MM.1S (cell line): Measurements from ENCODE around the gene MOCS1.

Experiments
- DNase-seq: peaks from one replicate; pipeline ENCODE4 v3.0.0-alpha.2; 2015
- H2AFZ ChIP-seq: fragments of 300-600 bp; sonication (generic); 2 replicates; pipeline ENCODE4 v1.6.0; 2016; ENCODE audit warnings: antibody characterized with exemption, low read length
- H3F3A ChIP-seq: fragments of 300-600 bp; sonication (generic); 2 replicates; pipeline ENCODE4 v1.6.1; 2016; ENCODE audit warnings: mild to moderate bottlenecking, antibody characterized with exemption, low read length, moderate library complexity, mixed read lengths; ENCODE audit not compliant: insufficient read depth
- H3K27ac ChIP-seq: fragments of 300-600 bp; sonication (generic); 2 replicates; pipeline ENCODE4 v1.5.1; 2016; ENCODE audit warnings: mild to moderate bottlenecking, low read length
- H3K27me3 ChIP-seq: fragments of 300-600 bp; sonication (generic); replicated peaks from 2 replicates; pipeline ENCODE4 v1.6.0; 2016; ENCODE audit warnings: low read length; ENCODE audit not compliant: insufficient read depth
- H3K36me3 ChIP-seq: fragments of 300-600 bp; sonication (generic); replicated peaks from 2 replicates; pipeline ENCODE4 v1.6.1; 2016; ENCODE audit warnings: mild to moderate bottlenecking, low read length, mixed read lengths; ENCODE audit not compliant: insufficient read depth
- H3K4me1 ChIP-seq: fragments of 300-600 bp; sonication (generic); 2 replicates; pipeline ENCODE4 v1.6.1; 2016; ENCODE audit warnings: low read length, mixed read lengths
- H3K4me2 ChIP-seq: fragments of 300-600 bp; sonication (generic); 2 replicates; pipeline ENCODE4 v1.6.0; 2016; ENCODE audit warnings: low read depth, low read length
- H3K4me3 ChIP-seq: fragments of 300-600 bp; sonication (generic); 2 replicates; pipeline ENCODE4 v1.5.1; 2016; ENCODE audit warnings: low read length, mixed read lengths
- H3K79me2 ChIP-seq: fragments of 300-600 bp; sonication (generic); 2 replicates; pipeline ENCODE4 v1.6.1; 2016; ENCODE audit warnings: mixed run types, low read length, mixed read lengths
- H3K9ac ChIP-seq: fragments of 300-600 bp; sonication (generic); 2 replicates; pipeline ENCODE4 v1.6.1; 2016; ENCODE audit warnings: low read length, mixed read lengths
- H3K9me2 ChIP-seq: fragments of 300-600 bp; sonication (generic); replicated peaks from 2 replicates; pipeline ENCODE4 v1.6.1; 2016; ENCODE audit warnings: mild to moderate bottlenecking, low read length, mixed read lengths; ENCODE audit not compliant: insufficient read depth
- H3K9me3 ChIP-seq: fragments of 300-600 bp; sonication (generic); replicated peaks from 2 replicates; pipeline ENCODE4 v1.6.1; 2016; ENCODE audit warnings: mild to moderate bottlenecking, low read length, mixed read lengths; ENCODE audit not compliant: insufficient read depth
- H4K20me1 ChIP-seq: fragments of 300-600 bp; sonication (generic); 2 replicates; pipeline ENCODE4 v1.6.1; 2016; ENCODE audit warnings: mild to moderate bottlenecking, low read length, moderate library complexity, mixed read lengths; ENCODE audit not compliant: insufficient read depth
- CTCF ChIP-seq: fragments of 300-600 bp; sonication (generic); IDR thresholded peaks from 2 replicates; pipeline ENCODE4 v1.5.1; 2016; ENCODE audit warnings: antibody characterized with exemption, low read length, mixed read lengths
- EZH2 ChIP-seq: fragments of 300-600 bp; sonication (generic); optimal IDR thresholded peaks from 2 replicates; pipeline ENCODE3; 2017; ENCODE audit warnings: low read depth, mild to moderate bottlenecking, antibody characterized with exemption, low read length, mixed read lengths
- EZH2phosphoT487 ChIP-seq: fragments of 300-600 bp; sonication (generic); IDR thresholded peaks from 2 replicates; pipeline ENCODE4 v1.6.1; 2018; ENCODE audit warnings: antibody characterized with exemption, low read length

The MOCS1 gene

GRCh38 chr6:39951191-39951590, 16.9 kb upstream of the MOCS1 start:
- Histone ChIP-seq H2AFZ (no peak overlapping the region), H3F3A (no peaks in the 10 kb centered on the region), H3K27me3 (no peaks in the 10 kb centered on the region), H4K20me1 (no peaks in the 10 kb centered on the region), H3K4me2 (no peak overlapping the region), H3K36me3 (no peaks in the 10 kb centered on the region), H3K79me2 (no peaks in the 10 kb centered on the region), H3K9ac (no peak overlapping the region), H3K9me2 (no peaks in the 10 kb centered on the region), H3K4me1 (no peaks in the 10 kb centered on the region), H3K4me3 (no peak overlapping the region), H3K27ac (no peak overlapping the region), H3K9me3 (no peaks in the 10 kb centered on the region)
- TF ChIP-seq CTCF (no peak), EZH2phosphoT487 (no peak)
- no peak for DNase-seq

- Histone ChIP-seq H3K9me2 (no peaks in the 10 kb centered on the region), H4K20me1 (no peaks in the 10 kb centered on the region), H3K27me3 (no peaks in the 10 kb centered on the region), H3F3A (no peaks in the 10 kb centered on the region), H3K79me2 (no peaks in the 10 kb centered on the region), H3K27ac (no peak overlapping the region), H3K4me2 (no peak overlapping the region), H3K9ac (no peak overlapping the region), H3K4me1 (no peaks in the 10 kb centered on the region), H3K9me3 (no peaks in the 10 kb centered on the region), H3K4me3 (no peak overlapping the region), H2AFZ (no peak overlapping the region), H3K36me3 (no peaks in the 10 kb centered on the region)
- TF ChIP-seq EZH2 = no peak
- TF ChIP-seq CTCF = no peak
- TF ChIP-seq EZH2phosphoT487 = no peak
- DNase-seq = no peak
Measured at GRCh38 chr6:39950125-39950720, 16.0 kb upstream of the MOCS1 start.

GRCh38 chr6:39948199-39948791, 14.0 kb upstream of the MOCS1 start:
- no peak overlapping the region for H2AFZ ChIP-seq
- H3K4me2 ChIP-seq = no peak overlapping the region
- no peaks in the 10 kb centered on the region for H3K27me3 ChIP-seq
- H3K79me2 ChIP-seq = no peaks in the 10 kb centered on the region
- no peaks in the 10 kb centered on the region for H3F3A ChIP-seq
- H3K36me3 ChIP-seq = no peaks in the 10 kb centered on the region
- no peaks in the 10 kb centered on the region for H3K4me1 ChIP-seq
- H4K20me1 ChIP-seq = no peaks in the 10 kb centered on the region
- no peak overlapping the region for H3K27ac ChIP-seq
- no peak for TF ChIP-seq CTCF
- no peaks in the 10 kb centered on the region for H3K9me2 ChIP-seq
- H3K9ac ChIP-seq = no peak overlapping the region
- H3K4me3 ChIP-seq = no peak overlapping the region
- no peaks in the 10 kb centered on the region for H3K9me3 ChIP-seq
- DNase-seq = no peak
